Endothelial cell of umbilical vein (primary cell): ENCODE measurements around the gene C17orf100.

ENCODE experiments used
- CTCF ChIP-seq, 2 donors: IDR thresholded peaks; 1 replicate in 1 of 2; 2 replicates in 1 of 2; pipeline ENCODE4 v1.5.1; 2011; ENCODE audit warnings: low read length in 2 of 2, mild to moderate bottlenecking in 2 of 2, moderate library complexity in 2 of 2, control low read depth in 1 of 2, inconsistent platforms in 1 of 2, low read depth in 1 of 2; ENCODE audit not compliant: insufficient read depth in 1 of 2; ENCODE audit errors: extremely low read depth in 1 of 2
- EZH2 ChIP-seq: IDR thresholded peaks from 2 replicates; pipeline ENCODE4 v1.6.1; 2012; ENCODE audit warnings: borderline replicate concordance, low read depth, mild to moderate bottlenecking, moderate library complexity, low read length, inconsistent platforms; ENCODE audit not compliant: severe bottlenecking
- JUN ChIP-seq: IDR thresholded peaks from 2 replicates; pipeline ENCODE4 v1.6.1; 2011; ENCODE audit warnings: borderline replicate concordance, low read depth; ENCODE audit not compliant: insufficient read length, insufficient read depth
- MAX ChIP-seq: IDR thresholded peaks from 2 replicates; pipeline ENCODE4 v1.6.1; 2011; ENCODE audit not compliant: insufficient read depth, insufficient read length
- POLR2AphosphoS5 ChIP-seq: IDR thresholded peaks from 2 replicates; pipeline ENCODE4 v1.6.1; 2012; ENCODE audit warnings: low read depth, mild to moderate bottlenecking, control low read depth, low read length, moderate library complexity; ENCODE audit not compliant: insufficient read depth

GRCh38 chr17:6669479-6670212 is 18.1 kb downstream of the C17orf100 start:
- TF ChIP-seq POLR2AphosphoS5 (no peak), CTCF (IDR thresholded peaks at IDR 0.05; ENCODE audit: extremely low read depth in 1 of 2, insufficient read depth in 1 of 2, low read depth in 1 of 2, low read length in 2 of 2) (no peak), MAX (no peak), JUN (no peak), EZH2 (no peak)
